H9 (cell line): ENCODE measurements around the gene RPS17. TPM values are rescaled to one million over a fixed set of nuclear protein-coding genes. Genes with fewer than 3 reads are reported as not detected.

ENCODE experiments used
- DNase-seq: peaks from one replicate; pipeline ENCODE4 v3.0.0-alpha.2; 2017
- H2AFZ ChIP-seq: one replicate; pipeline ENCODE4 v1.6.1; 2013; ENCODE audit warnings: mild to moderate bottlenecking, low read length, control low read depth, moderate library complexity
- H2AK5ac ChIP-seq: 2 replicates; pipeline ENCODE4 v1.6.1; 2013; ENCODE audit warnings: low read length, control low read depth, mixed read lengths; ENCODE audit not compliant: insufficient read length
- H2BK120ac ChIP-seq: one replicate; pipeline ENCODE4 v1.6.1; 2013; ENCODE audit warnings: low read depth, mild to moderate bottlenecking, low read length, control low read depth, inconsistent platforms; ENCODE audit not compliant: poor library complexity, severe bottlenecking
- H2BK12ac ChIP-seq: 2 replicates; pipeline ENCODE4 v1.6.1; 2013; ENCODE audit warnings: low read length, control low read depth, mixed read lengths, low read depth; ENCODE audit not compliant: insufficient read length
- H2BK15ac ChIP-seq: 2 replicates; pipeline ENCODE4 v1.6.1; 2013; ENCODE audit warnings: low read depth, low read length, control low read depth
- H2BK20ac ChIP-seq: one replicate; pipeline ENCODE4 v1.6.1; 2013; ENCODE audit warnings: low read depth, mild to moderate bottlenecking, low read length, control low read depth, inconsistent platforms; ENCODE audit not compliant: poor library complexity, severe bottlenecking
- H2BK5ac ChIP-seq: 2 replicates; pipeline ENCODE4 v1.6.1; 2013; ENCODE audit warnings: low read length, control low read depth, mixed read lengths; ENCODE audit not compliant: insufficient read length
- H3K14ac ChIP-seq: 2 replicates; pipeline ENCODE4 v1.6.1; 2013; ENCODE audit warnings: low read length, control low read depth; ENCODE audit not compliant: insufficient read depth
- H3K18ac ChIP-seq: 2 replicates; pipeline ENCODE4 v1.6.1; 2013; ENCODE audit warnings: low read depth, mild to moderate bottlenecking, mixed read lengths, low read length, control low read depth; ENCODE audit not compliant: insufficient read length
- H3K23ac ChIP-seq: 2 replicates; pipeline ENCODE4 v1.6.1; 2013; ENCODE audit warnings: low read length, control low read depth, mixed read lengths, low read depth; ENCODE audit not compliant: insufficient read length
- H3K23me2 ChIP-seq: 2 replicates; pipeline ENCODE4 v1.6.1; 2013; ENCODE audit warnings: low read depth, mild to moderate bottlenecking, mixed read lengths, low read length, control low read depth; ENCODE audit not compliant: insufficient read length, poor library complexity, severe bottlenecking
- H3K27ac ChIP-seq: 2 replicates; pipeline ENCODE4 v1.5.1; 2013; ENCODE audit warnings: low read length, control low read depth, mixed read lengths, low read depth; ENCODE audit not compliant: insufficient read length
- H3K27me3 ChIP-seq: 2 replicates; pipeline ENCODE4 v1.6.1; 2013; ENCODE audit warnings: low read length, control low read depth, inconsistent platforms; ENCODE audit not compliant: insufficient read depth
- H3K4ac ChIP-seq: 2 replicates; pipeline ENCODE4 v1.6.1; 2013; ENCODE audit warnings: low read depth, mild to moderate bottlenecking, control low read depth, inconsistent platforms, low read length, moderate library complexity
- H3K4me1 ChIP-seq: 2 replicates; pipeline ENCODE4 v1.6.1; 2013; ENCODE audit warnings: low read length, control low read depth, inconsistent platforms; ENCODE audit not compliant: insufficient read depth
- H3K4me2 ChIP-seq: 2 replicates; pipeline ENCODE4 v1.6.1; 2013; ENCODE audit warnings: low read length, control low read depth, mixed read lengths; ENCODE audit not compliant: insufficient read length, insufficient read depth
- H3K56ac ChIP-seq: 2 replicates; pipeline ENCODE4 v1.6.1; 2013; ENCODE audit warnings: low read depth, mild to moderate bottlenecking, mixed read lengths, low read length, control low read depth; ENCODE audit not compliant: insufficient read length
- H3K79me1 ChIP-seq: 2 replicates; pipeline ENCODE4 v1.6.1; 2013; ENCODE audit warnings: low read depth, mild to moderate bottlenecking, moderate library complexity, low read length, control low read depth, inconsistent platforms; ENCODE audit not compliant: insufficient read depth, poor library complexity, severe bottlenecking
- H3K79me2 ChIP-seq: 2 replicates; pipeline ENCODE4 v1.6.1; 2013; ENCODE audit warnings: low read length, control low read depth, inconsistent platforms; ENCODE audit not compliant: insufficient read depth
- H3K9ac ChIP-seq: 2 replicates; pipeline ENCODE4 v1.6.1; 2013; ENCODE audit warnings: low read length, control low read depth, mixed read lengths; ENCODE audit not compliant: insufficient read length; ENCODE audit errors: extremely low read depth
- H3K9me3 ChIP-seq: one replicate; pipeline ENCODE4 v1.6.1; 2013; ENCODE audit warnings: low read depth, low read length, inconsistent platforms; ENCODE audit not compliant: control insufficient read depth
- H3T11ph ChIP-seq: one replicate; pipeline ENCODE4 v1.6.1; 2013; ENCODE audit warnings: mild to moderate bottlenecking, low read length, control low read depth, inconsistent platforms
- H4K20me1 ChIP-seq: one replicate; pipeline ENCODE4 v1.6.1; 2013; ENCODE audit not compliant: control insufficient read depth, insufficient read length, insufficient read depth
- H4K5ac ChIP-seq: 2 replicates; pipeline ENCODE4 v1.6.1; 2013; ENCODE audit warnings: low read depth, mild to moderate bottlenecking, mixed read lengths, low read length, control low read depth; ENCODE audit not compliant: insufficient read length
- H4K8ac ChIP-seq: replicated peaks from 2 replicates; pipeline ENCODE4 v1.6.1; 2013; ENCODE audit warnings: low read length, control low read depth, mixed read lengths, low read depth; ENCODE audit not compliant: insufficient read length
- H4K91ac ChIP-seq: 2 replicates; pipeline ENCODE4 v1.6.1; 2013; ENCODE audit warnings: low read depth, mild to moderate bottlenecking, moderate library complexity, mixed read lengths, low read length, control low read depth; ENCODE audit not compliant: insufficient read length
- H3K27ac Mint-ChIP-seq, 3 experiments: 2 replicates in 2 of 3; 3 replicates in 1 of 3; pipeline ENCODE4 v1.8.0; 2020 to 2021; ENCODE audit warnings: mixed read lengths in 3 of 3, mild to moderate bottlenecking in 1 of 3, moderate library complexity in 1 of 3
- H3K27me3 Mint-ChIP-seq: 2 replicates; pipeline ENCODE4 v1.8.0; 2021; ENCODE audit warnings: low read depth, mild to moderate bottlenecking, moderate library complexity, mixed read lengths
- H3K36me3 Mint-ChIP-seq, 3 experiments: 2 replicates in 2 of 3; 3 replicates in 1 of 3; pipeline ENCODE4 v1.8.0; 2020 to 2021; ENCODE audit warnings: low read depth in 3 of 3, mixed read lengths in 3 of 3; ENCODE audit not compliant: insufficient read depth in 1 of 3
- H3K4me1 Mint-ChIP-seq, 2 experiments: 2 replicates each; pipeline ENCODE4 v1.8.0; 2020; ENCODE audit warnings: mixed read lengths in 2 of 2
- H3K4me3 Mint-ChIP-seq, 2 experiments: 2 replicates in 1 of 2; 3 replicates in 1 of 2; pipeline ENCODE4 v1.8.0; 2020 to 2021; ENCODE audit warnings: mild to moderate bottlenecking in 2 of 2, mixed read lengths in 2 of 2, moderate library complexity in 1 of 2
- H3K9me3 Mint-ChIP-seq, 2 experiments: 2 replicates in 1 of 2; 3 replicates in 1 of 2; pipeline ENCODE4 v1.8.0; 2020; ENCODE audit warnings: mild to moderate bottlenecking in 2 of 2, mixed read lengths in 2 of 2, moderate library complexity in 1 of 2
- WGBS: extraction: QIAGEN DNeasy Blood & Tissue Kit; methylation state at CpG from one replicate; pipeline ENCODE4 v1.1.7; 2013; ENCODE audit warnings: missing lambda C conversion rate, low lambda C conversion rate, mixed read lengths; ENCODE audit not compliant: insufficient read length; ENCODE audit errors: extremely low coverage; 5-methylcytosine and 5-hydroxymethylcytosine counted together
- total RNA-seq: library from RNA; stranded (reverse); gene quantifications from 2 replicates; pipeline ENCODE4 v1.2.1, GENCODE V29; 2021
- TF ChIP-seq, protein P1 (sequence below): fragments of 200-600 bp; sonication (generic); conservative IDR thresholded peaks from 3 replicates; pipeline ENCODE4 v1.8.0; 2021; ENCODE audit warnings: antibody characterized with exemption, mild to moderate bottlenecking

The RPS17 gene
- total RNA-seq, 1 experiment from 2014 or later: 2,597 TPM

DNA sequence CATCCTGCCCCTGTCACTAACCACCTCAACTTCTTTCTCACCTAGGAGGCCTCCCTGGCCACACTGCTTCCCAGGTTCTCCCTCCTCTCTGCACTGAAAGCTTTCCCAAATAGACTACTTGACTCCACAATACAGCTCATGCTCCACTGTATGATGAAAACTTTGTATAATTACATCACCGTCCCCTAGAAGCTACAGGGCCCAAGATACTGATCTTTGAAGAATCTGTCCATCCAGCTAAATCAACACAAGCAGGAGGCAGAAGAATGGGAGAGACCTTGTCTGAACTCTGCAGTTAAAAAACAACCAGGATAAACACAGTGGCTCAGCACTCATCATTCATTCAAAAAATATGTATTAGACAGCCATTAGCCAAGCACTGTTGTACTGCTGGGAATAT lies 26.4 kb upstream of the RPS17 start:
- DNase-seq: no peak
- H2AFZ ChIP-seq: no peak overlapping the region
- no CpG with 5 or more reads among the region's 1 CpG for WGBS
- no peak overlapping the region for H3K27ac Mint-ChIP-seq
- no peak overlapping the region for H3K4me3 Mint-ChIP-seq
- peaks cover 20 to 29% of the 10 kb centered on the region in 2 experiments for H3K4me1 Mint-ChIP-seq
- H2AK5ac ChIP-seq: no peak overlapping the region
- H3K4me1 ChIP-seq: peaks cover 3% of the 10 kb centered on the region; the same call in 1 of the 2 replicates
- H3K18ac ChIP-seq: no peak overlapping the region
- H2BK15ac ChIP-seq: no peak overlapping the region
- no peaks in the 10 kb centered on the region for H3K36me3 Mint-ChIP-seq
- no peak overlapping the region for H2BK20ac ChIP-seq
- H3K27ac ChIP-seq: no peak overlapping the region
- no peak overlapping the region for H4K5ac ChIP-seq
- peaks cover 3% of the 10 kb centered on the region for H3K23me2 ChIP-seq
- H3K9ac ChIP-seq: no peak overlapping the region
- no peak overlapping the region for H4K8ac ChIP-seq
- H3K4ac ChIP-seq: no peak overlapping the region
- peaks cover 6% of the 10 kb centered on the region for H3K27me3 Mint-ChIP-seq
- no peak overlapping the region for H3T11ph ChIP-seq
- H3K9me3 Mint-ChIP-seq: no peaks in the 10 kb centered on the region
- no peak overlapping the region for H3K4me2 ChIP-seq
- no peak overlapping the region for H3K14ac ChIP-seq
- no peaks in the 10 kb centered on the region for H3K9me3 ChIP-seq
- H3K56ac ChIP-seq: no peak overlapping the region
- TF ChIP-seq, protein P1, sequence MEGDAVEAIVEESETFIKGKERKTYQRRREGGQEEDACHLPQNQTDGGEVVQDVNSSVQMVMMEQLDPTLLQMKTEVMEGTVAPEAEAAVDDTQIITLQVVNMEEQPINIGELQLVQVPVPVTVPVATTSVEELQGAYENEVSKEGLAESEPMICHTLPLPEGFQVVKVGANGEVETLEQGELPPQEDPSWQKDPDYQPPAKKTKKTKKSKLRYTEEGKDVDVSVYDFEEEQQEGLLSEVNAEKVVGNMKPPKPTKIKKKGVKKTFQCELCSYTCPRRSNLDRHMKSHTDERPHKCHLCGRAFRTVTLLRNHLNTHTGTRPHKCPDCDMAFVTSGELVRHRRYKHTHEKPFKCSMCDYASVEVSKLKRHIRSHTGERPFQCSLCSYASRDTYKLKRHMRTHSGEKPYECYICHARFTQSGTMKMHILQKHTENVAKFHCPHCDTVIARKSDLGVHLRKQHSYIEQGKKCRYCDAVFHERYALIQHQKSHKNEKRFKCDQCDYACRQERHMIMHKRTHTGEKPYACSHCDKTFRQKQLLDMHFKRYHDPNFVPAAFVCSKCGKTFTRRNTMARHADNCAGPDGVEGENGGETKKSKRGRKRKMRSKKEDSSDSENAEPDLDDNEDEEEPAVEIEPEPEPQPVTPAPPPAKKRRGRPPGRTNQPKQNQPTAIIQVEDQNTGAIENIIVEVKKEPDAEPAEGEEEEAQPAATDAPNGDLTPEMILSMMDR: no peak
- H2BK120ac ChIP-seq: no peak overlapping the region
- no peak overlapping the region for H3K23ac ChIP-seq
- no peaks in the 10 kb centered on the region for H4K20me1 ChIP-seq
- H4K91ac ChIP-seq: no peak overlapping the region
- H3K79me1 ChIP-seq: no peaks in the 10 kb centered on the region
- H3K79me2 ChIP-seq: no peaks in the 10 kb centered on the region
- no peaks in the 10 kb centered on the region for H3K27me3 ChIP-seq
- no peak overlapping the region for H2BK5ac ChIP-seq
- no peak overlapping the region for H2BK12ac ChIP-seq
